A549 (cell line): ENCODE data around the gene SPSB2.

ENCODE experiments used
- BHLHE40 ChIP-seq: IDR thresholded peaks from 2 replicates; pipeline ENCODE4 v1.6.1; 2012; ENCODE audit warnings: low read depth, low read length, inconsistent platforms
- CTCF ChIP-seq: fragments of >200 bp; sonication (Bioruptor Twin); formaldehyde crosslinking; IDR thresholded peaks from 3 replicates; pipeline ENCODE4 v1.5.1; 2016
- HMGXB4 ChIP-seq: fragments of 250-450 bp; sonication (Bioruptor Pico); IDR thresholded peaks from 2 replicates; pipeline ENCODE4 v1.5.0; 2021; ENCODE audit warnings: mild to moderate bottlenecking, moderate library complexity, borderline replicate concordance
- MYC ChIP-seq: IDR thresholded peaks from 2 replicates; pipeline ENCODE4 v1.6.1; 2012; ENCODE audit warnings: mild to moderate bottlenecking, inconsistent platforms, low read length, improper control_type of control experiment, borderline replicate concordance
- POLR2A ChIP-seq: IDR thresholded peaks from 2 replicates; pipeline ENCODE4 v1.6.1; 2012; ENCODE audit warnings: mild to moderate bottlenecking, low read length
- TF ChIP-seq, protein P1 (sequence below): IDR thresholded peaks from 2 replicates; pipeline ENCODE4 v1.6.1; 2012
- TF ChIP-seq, protein P2 (sequence below): fragments of 200-600 bp; sonication (generic); IDR thresholded peaks from 2 replicates; pipeline ENCODE4 v1.6.1; 2016; ENCODE audit warnings: antibody characterized with exemption, mild to moderate bottlenecking, moderate library complexity
- TF ChIP-seq, protein P3 (sequence below): fragments of 450-650 bp; IDR thresholded peaks from 2 replicates; pipeline ENCODE4 v1.6.1; 2014; ENCODE audit warnings: antibody characterized with exemption

DNA sequence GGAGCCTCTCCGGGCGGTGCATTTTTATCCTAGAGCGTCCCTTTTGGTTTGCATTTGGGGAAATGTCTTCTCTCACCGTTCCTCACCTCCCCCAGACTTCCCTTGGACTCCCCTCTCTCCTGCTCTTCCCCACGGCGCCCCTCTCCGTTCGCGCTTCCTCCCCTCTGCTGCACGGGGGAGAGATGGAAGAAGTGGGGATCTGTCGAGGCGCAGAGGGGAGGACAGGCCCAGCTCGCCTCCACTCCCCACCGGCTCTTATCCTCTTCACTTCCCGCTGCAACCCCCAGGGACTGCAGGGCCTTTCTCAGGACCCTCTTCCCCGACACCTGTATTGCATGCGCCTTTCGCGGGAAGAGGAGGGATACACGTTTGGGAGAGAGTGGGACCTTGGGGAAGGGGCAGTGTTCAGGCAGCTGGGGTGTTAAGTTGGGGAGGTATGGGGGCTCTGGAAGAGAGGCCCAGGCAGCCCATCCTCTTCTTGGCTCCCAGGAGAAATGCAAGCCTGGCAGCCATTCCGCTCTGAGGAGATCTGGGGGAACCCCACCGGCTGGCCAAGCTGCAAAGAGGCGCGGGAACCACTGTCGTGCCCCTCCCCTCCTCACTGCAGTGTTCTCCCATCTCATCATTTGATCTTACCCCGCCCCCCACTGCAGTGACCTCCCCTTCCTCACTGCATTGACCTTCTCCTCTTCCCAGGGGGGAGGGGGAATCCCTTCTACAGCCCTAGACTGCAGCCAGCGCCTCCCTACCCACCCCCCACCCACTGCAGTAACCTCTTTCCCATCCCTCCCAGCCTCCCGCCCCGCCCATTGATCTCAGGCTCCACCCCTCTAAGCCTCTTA is 42.1 kb upstream of the SPSB2 start:
- no peak for TF ChIP-seq POLR2A
- no peak for TF ChIP-seq CTCF
- no peak for TF ChIP-seq HMGXB4 (CRISPR knock-in tag)
- TF ChIP-seq, protein P1, sequence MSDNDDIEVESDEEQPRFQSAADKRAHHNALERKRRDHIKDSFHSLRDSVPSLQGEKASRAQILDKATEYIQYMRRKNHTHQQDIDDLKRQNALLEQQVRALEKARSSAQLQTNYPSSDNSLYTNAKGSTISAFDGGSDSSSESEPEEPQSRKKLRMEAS = no peak
- TF ChIP-seq, protein P2, sequence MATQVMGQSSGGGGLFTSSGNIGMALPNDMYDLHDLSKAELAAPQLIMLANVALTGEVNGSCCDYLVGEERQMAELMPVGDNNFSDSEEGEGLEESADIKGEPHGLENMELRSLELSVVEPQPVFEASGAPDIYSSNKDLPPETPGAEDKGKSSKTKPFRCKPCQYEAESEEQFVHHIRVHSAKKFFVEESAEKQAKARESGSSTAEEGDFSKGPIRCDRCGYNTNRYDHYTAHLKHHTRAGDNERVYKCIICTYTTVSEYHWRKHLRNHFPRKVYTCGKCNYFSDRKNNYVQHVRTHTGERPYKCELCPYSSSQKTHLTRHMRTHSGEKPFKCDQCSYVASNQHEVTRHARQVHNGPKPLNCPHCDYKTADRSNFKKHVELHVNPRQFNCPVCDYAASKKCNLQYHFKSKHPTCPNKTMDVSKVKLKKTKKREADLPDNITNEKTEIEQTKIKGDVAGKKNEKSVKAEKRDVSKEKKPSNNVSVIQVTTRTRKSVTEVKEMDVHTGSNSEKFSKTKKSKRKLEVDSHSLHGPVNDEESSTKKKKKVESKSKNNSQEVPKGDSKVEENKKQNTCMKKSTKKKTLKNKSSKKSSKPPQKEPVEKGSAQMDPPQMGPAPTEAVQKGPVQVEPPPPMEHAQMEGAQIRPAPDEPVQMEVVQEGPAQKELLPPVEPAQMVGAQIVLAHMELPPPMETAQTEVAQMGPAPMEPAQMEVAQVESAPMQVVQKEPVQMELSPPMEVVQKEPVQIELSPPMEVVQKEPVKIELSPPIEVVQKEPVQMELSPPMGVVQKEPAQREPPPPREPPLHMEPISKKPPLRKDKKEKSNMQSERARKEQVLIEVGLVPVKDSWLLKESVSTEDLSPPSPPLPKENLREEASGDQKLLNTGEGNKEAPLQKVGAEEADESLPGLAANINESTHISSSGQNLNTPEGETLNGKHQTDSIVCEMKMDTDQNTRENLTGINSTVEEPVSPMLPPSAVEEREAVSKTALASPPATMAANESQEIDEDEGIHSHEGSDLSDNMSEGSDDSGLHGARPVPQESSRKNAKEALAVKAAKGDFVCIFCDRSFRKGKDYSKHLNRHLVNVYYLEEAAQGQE = no peak
- TF ChIP-seq BHLHE40 = no peak
- TF ChIP-seq, protein P3, sequence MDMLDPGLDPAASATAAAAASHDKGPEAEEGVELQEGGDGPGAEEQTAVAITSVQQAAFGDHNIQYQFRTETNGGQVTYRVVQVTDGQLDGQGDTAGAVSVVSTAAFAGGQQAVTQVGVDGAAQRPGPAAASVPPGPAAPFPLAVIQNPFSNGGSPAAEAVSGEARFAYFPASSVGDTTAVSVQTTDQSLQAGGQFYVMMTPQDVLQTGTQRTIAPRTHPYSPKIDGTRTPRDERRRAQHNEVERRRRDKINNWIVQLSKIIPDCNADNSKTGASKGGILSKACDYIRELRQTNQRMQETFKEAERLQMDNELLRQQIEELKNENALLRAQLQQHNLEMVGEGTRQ = no peak
- TF ChIP-seq MYC = no peak
